GM12878 (cell line): ENCODE results near the gene MFSD6.

Experiments
- CHD4 ChIP-seq: fragments of 200-600 bp; sonication (generic); IDR thresholded peaks from 2 replicates; pipeline ENCODE4 v1.6.1; 2016; ENCODE audit warnings: mild to moderate bottlenecking
- CTCF ChIP-seq, 3 experiments: IDR thresholded peaks in 2 of 3; conservative IDR thresholded peaks in 1 of 3; 2 replicates each; pipeline ENCODE4 v1.5.1; 2011; ENCODE audit warnings: low read depth in 3 of 3, low read length in 3 of 3, mild to moderate bottlenecking in 3 of 3, control low read depth in 2 of 3, moderate library complexity in 2 of 3, inconsistent platforms in 1 of 3, mixed read lengths in 1 of 3; ENCODE audit not compliant: control insufficient read depth in 2 of 3, insufficient read depth in 1 of 3; ENCODE audit errors: extremely low read depth in 1 of 3
- EZH2 ChIP-seq: IDR thresholded peaks from 2 replicates; pipeline ENCODE4 v1.6.1; 2012; ENCODE audit warnings: low read depth, mild to moderate bottlenecking, control low read depth, inconsistent platforms, low read length, borderline replicate concordance; ENCODE audit not compliant: control insufficient read depth
- MAX ChIP-seq: IDR thresholded peaks from 2 replicates; pipeline ENCODE4 v1.6.1; 2012; ENCODE audit warnings: low read depth, low read length, improper control_type of control experiment
- POLR2A ChIP-seq: IDR thresholded peaks from 2 replicates; pipeline ENCODE4 v1.6.1; 2011; ENCODE audit warnings: low read depth, mild to moderate bottlenecking, low read length
- POLR2AphosphoS5 ChIP-seq: IDR thresholded peaks from 2 replicates; pipeline ENCODE4 v1.6.1; 2011; ENCODE audit warnings: mild to moderate bottlenecking, low read length, inconsistent platforms

GRCh38 chr2:190452433-190452832, 44.3 kb downstream of the MFSD6 start:
- no peak for TF ChIP-seq POLR2AphosphoS5
- TF ChIP-seq CTCF (IDR thresholded peaks at IDR 0.05 in 2 of 3, conservative IDR thresholded peaks at IDR 0.05 in 1 of 3; ENCODE audit: control insufficient read depth in 2 of 3, extremely low read depth in 1 of 3, insufficient read depth in 1 of 3, low read depth in 3 of 3, low read length in 3 of 3), result no peak
- no peak for TF ChIP-seq MAX
- TF ChIP-seq EZH2, result no peak
- TF ChIP-seq CHD4, result no peak
- TF ChIP-seq POLR2A, result no peak
